ENCODE results near the gene SLC28A1. TPM values are rescaled to one million over a fixed set of nuclear protein-coding genes. Genes with fewer than 3 reads are reported as not detected.
A peak's percentile ranks its signal among the peaks of the same experiment; 100 is the strongest.

SLC28A1 gene
- total and polyA plus RNA-seq, 2 experiments from 2014 or later = not detected

- H4K20me1 ChIP-seq (ENCODE audit: insufficient read depth) = no peaks in the 10 kb centered on the region
- H3K4me2 ChIP-seq (ENCODE audit: unreplicated experiment) = peak overlapping the region; percentile 55
- DNase-seq = peak; percentile 53
- in situ Hi-C loops (cut with MboI) = no loop called here
- no peaks in the 10 kb centered on the region for H3K9me3 ChIP-seq (ENCODE audit: low read depth)
- no peaks in the 10 kb centered on the region for H3K36me3 ChIP-seq (ENCODE audit: low read depth)
- 39 to 48% methylated on average over 3 of the region's 3 CpGs for WGBS, 2 experiments (ENCODE audit: low coverage in 1 of 2, low lambda C conversion rate in 2 of 2, missing lambda C conversion rate in 2 of 2)
- H3K27ac ChIP-seq = peak overlapping the region; percentile 87
- H2AFZ ChIP-seq = peak overlapping the region; percentile 68
- peaks cover 44% of the 10 kb centered on the region for H3F3A ChIP-seq (ENCODE audit: insufficient read depth)
- peaks cover 46% of the 10 kb centered on the region for H3K4me1 ChIP-seq (ENCODE audit: insufficient read depth)
- H3K9ac ChIP-seq = peak overlapping the region; percentile 63
- no peak for TF ChIP-seq EZH2phosphoT487 (IDR thresholded peaks at IDR 0.05; ENCODE audit: insufficient read depth, low read depth)
- TF ChIP-seq EZH2 (IDR thresholded peaks at IDR 0.05; ENCODE audit: insufficient read depth, poor library complexity, severe bottlenecking) = no peak
- no peaks in the 10 kb centered on the region for H3K79me2 ChIP-seq (ENCODE audit: insufficient read depth)
- H3K9me2 ChIP-seq (ENCODE audit: insufficient read depth) = no peaks in the 10 kb centered on the region
- peak overlapping the region; percentile 46; the same call in 1 of the 2 replicates for H3K4me3 ChIP-seq
- H3K27me3 ChIP-seq (replicated peaks; ENCODE audit: insufficient read depth) = no peaks in the 10 kb centered on the region
Observed at GRCh38 chr15:84915606-84915958, 31.1 kb downstream of the SLC28A1 start.

- no peak overlapping the region for H3K27ac ChIP-seq
- H3K27me3 ChIP-seq (replicated peaks; ENCODE audit: insufficient read depth) = no peaks in the 10 kb centered on the region
- H3K79me2 ChIP-seq (ENCODE audit: insufficient read depth) = no peaks in the 10 kb centered on the region
- H4K20me1 ChIP-seq (ENCODE audit: insufficient read depth) = no peaks in the 10 kb centered on the region
- in situ Hi-C loops (cut with MboI) = no loop called here
- H3K9ac ChIP-seq = no peak overlapping the region
- 100% methylated on average over 1 of the region's 1 CpG for WGBS, 2 experiments (ENCODE audit: low coverage in 1 of 2, low lambda C conversion rate in 2 of 2, missing lambda C conversion rate in 2 of 2)
- H2AFZ ChIP-seq = no peak overlapping the region
- no peaks in the 10 kb centered on the region for H3K9me2 ChIP-seq (ENCODE audit: insufficient read depth)
- no peaks in the 10 kb centered on the region for H3K9me3 ChIP-seq (ENCODE audit: low read depth)
- peaks cover 49% of the 10 kb centered on the region for H3K4me1 ChIP-seq (ENCODE audit: insufficient read depth)
- TF ChIP-seq EZH2phosphoT487 (IDR thresholded peaks at IDR 0.05; ENCODE audit: insufficient read depth, low read depth) = no peak
- TF ChIP-seq EZH2 (IDR thresholded peaks at IDR 0.05; ENCODE audit: insufficient read depth, poor library complexity, severe bottlenecking) = no peak
- H3K36me3 ChIP-seq (ENCODE audit: low read depth) = no peaks in the 10 kb centered on the region
- no peak overlapping the region for H3K4me2 ChIP-seq (ENCODE audit: unreplicated experiment)
- no peak overlapping the region for H3K4me3 ChIP-seq
- peaks cover 45% of the 10 kb centered on the region for H3F3A ChIP-seq (ENCODE audit: insufficient read depth)
- no peak for DNase-seq
Observed at GRCh38 chr15:84917452-84917851, 33.0 kb downstream of the SLC28A1 start.

GRCh38 chr15:84919106-84919667, 34.7 kb downstream of the SLC28A1 start:
- in situ Hi-C loops (cut with MboI) = no loop called here
- H3K9me2 ChIP-seq (ENCODE audit: insufficient read depth) = no peaks in the 10 kb centered on the region
- no peak for DNase-seq
- no peaks in the 10 kb centered on the region for H3K9me3 ChIP-seq (ENCODE audit: low read depth)
- H3K27ac ChIP-seq = no peak overlapping the region
- H3F3A ChIP-seq (ENCODE audit: insufficient read depth) = peaks cover 32% of the 10 kb centered on the region
- no peaks in the 10 kb centered on the region for H4K20me1 ChIP-seq (ENCODE audit: insufficient read depth)
- TF ChIP-seq EZH2 (IDR thresholded peaks at IDR 0.05; ENCODE audit: insufficient read depth, poor library complexity, severe bottlenecking) = no peak
- no peak for TF ChIP-seq EZH2phosphoT487 (IDR thresholded peaks at IDR 0.05; ENCODE audit: insufficient read depth, low read depth)
- no peak overlapping the region for H3K4me3 ChIP-seq
- no peaks in the 10 kb centered on the region for H3K79me2 ChIP-seq (ENCODE audit: insufficient read depth)
- H2AFZ ChIP-seq = no peak overlapping the region
- H3K36me3 ChIP-seq (ENCODE audit: low read depth) = no peaks in the 10 kb centered on the region
- H3K4me2 ChIP-seq (ENCODE audit: unreplicated experiment) = no peak overlapping the region
- peaks cover 36% of the 10 kb centered on the region for H3K4me1 ChIP-seq (ENCODE audit: insufficient read depth)
- 95 to 96% methylated on average over 2 of the region's 2 CpGs for WGBS, 2 experiments (ENCODE audit: low coverage in 1 of 2, low lambda C conversion rate in 2 of 2, missing lambda C conversion rate in 2 of 2)
- H3K27me3 ChIP-seq (replicated peaks; ENCODE audit: insufficient read depth) = no peaks in the 10 kb centered on the region
- H3K9ac ChIP-seq = no peak overlapping the region

GRCh38 chr15:84921121-84921520, 36.7 kb downstream of the SLC28A1 start:
- in situ Hi-C loops (cut with MboI) = loop anchor here (10.0 kb wide), 1 partner anchor 266 kb away; the partner anchor contains the start of genes NMB and WDR73
- no peak overlapping the region for H3K4me3 ChIP-seq
- no peak for TF ChIP-seq EZH2 (IDR thresholded peaks at IDR 0.05; ENCODE audit: insufficient read depth, poor library complexity, severe bottlenecking)
- no peak for TF ChIP-seq EZH2phosphoT487 (IDR thresholded peaks at IDR 0.05; ENCODE audit: insufficient read depth, low read depth)
- H4K20me1 ChIP-seq (ENCODE audit: insufficient read depth) = no peaks in the 10 kb centered on the region
- H3K36me3 ChIP-seq (ENCODE audit: low read depth) = no peaks in the 10 kb centered on the region
- WGBS, 2 experiments (ENCODE audit: low coverage in 1 of 2, low lambda C conversion rate in 2 of 2, missing lambda C conversion rate in 2 of 2) = 9 to 10% methylated on average over 2 of the region's 2 CpGs
- H3K9me3 ChIP-seq (ENCODE audit: low read depth) = no peaks in the 10 kb centered on the region
- H3K27me3 ChIP-seq (replicated peaks; ENCODE audit: insufficient read depth) = no peaks in the 10 kb centered on the region
- peak overlapping the region; percentile 59 for H3K9ac ChIP-seq
- H3K79me2 ChIP-seq (ENCODE audit: insufficient read depth) = no peaks in the 10 kb centered on the region
- H3K4me1 ChIP-seq (ENCODE audit: insufficient read depth) = peaks cover 31% of the 10 kb centered on the region
- no peaks in the 10 kb centered on the region for H3K9me2 ChIP-seq (ENCODE audit: insufficient read depth)
- peak overlapping the region; percentile 79 for H3K27ac ChIP-seq
- peak overlapping the region; percentile 53 for H3K4me2 ChIP-seq (ENCODE audit: unreplicated experiment)
- DNase-seq = peak; percentile 88
- peaks cover 17% of the 10 kb centered on the region for H3F3A ChIP-seq (ENCODE audit: insufficient read depth)
- H2AFZ ChIP-seq = peak overlapping the region; percentile 66

Measured in GM23248 (cell line).